ENCODE data around the gene NECAB2. TPM values are rescaled to one million over a fixed set of nuclear protein-coding genes. Genes with fewer than 3 reads are reported as not detected.

The NECAB2 gene
- total and polyA plus RNA-seq, 2 donors (not counting 1 experiment from before 2014, with no cell fraction given), result 0.03 to 0.17 TPM

GRCh38 chr16:83951544-83951943 lies 16.5 kb upstream of the NECAB2 start:
- no peaks in the 10 kb centered on the region for H3K27me3 ChIP-seq (ENCODE audit: control insufficient read depth, insufficient read depth, low read length)
- peaks cover 18% of the 10 kb centered on the region for H3K4me1 ChIP-seq (ENCODE audit: control insufficient read depth, extremely low read depth, insufficient read depth, low read length)
- no peak overlapping the region for H3K4me3 ChIP-seq (replicated peaks in 1 of 4; ENCODE audit: control extremely low read depth in 1 of 4, insufficient read depth in 1 of 4, low read depth in 3 of 4, low read length in 4 of 4)
- no peaks in the 10 kb centered on the region for H3K9me3 ChIP-seq (ENCODE audit: control insufficient read depth, insufficient read depth, low read depth, low read length)
- H3K9ac ChIP-seq (ENCODE audit: insufficient read depth, low read length), result no peak overlapping the region
- H2AFZ ChIP-seq (ENCODE audit: low read length), result no peak overlapping the region
- no peak for DNase-seq (ENCODE audit: low read depth in 2 of 2)
- H3K27ac ChIP-seq (ENCODE audit: insufficient read depth, low read length), result no peak overlapping the region
- no peaks in the 10 kb centered on the region for H3K36me3 ChIP-seq (ENCODE audit: control insufficient read depth, insufficient read depth, low read length)
- TF ChIP-seq CTCF (conservative IDR thresholded peaks at IDR 0.05 in 1 of 2, IDR thresholded peaks at IDR 0.05 in 1 of 2; ENCODE audit: low read depth in 1 of 2, low read length in 2 of 2) (no peak), EZH2 (IDR thresholded peaks at IDR 0.05; ENCODE audit: low read length, missing control alignments) (no peak)
- H4K20me1 ChIP-seq (ENCODE audit: control insufficient read depth, extremely low read depth, insufficient read depth, low read length), result no peaks in the 10 kb centered on the region
- H3K79me2 ChIP-seq (ENCODE audit: control insufficient read depth, insufficient read depth, low read length), result peaks cover 4% of the 10 kb centered on the region
- no peak overlapping the region for H3K4me2 ChIP-seq (ENCODE audit: extremely low read depth, insufficient read depth, low read length)

- no peaks in the 10 kb centered on the region for H3K9me3 ChIP-seq (ENCODE audit: control insufficient read depth, insufficient read depth, low read depth, low read length)
- H3K4me3 ChIP-seq (replicated peaks in 1 of 4; ENCODE audit: control extremely low read depth in 1 of 4, insufficient read depth in 1 of 4, low read depth in 3 of 4, low read length in 4 of 4), result peak overlapping the region in 2 of 4 experiments; percentile 41 to 83
- peak in 1 of 2 donors; percentile 72 for DNase-seq (ENCODE audit: low read depth in 2 of 2)
- TF ChIP-seq CTCF (conservative IDR thresholded peaks at IDR 0.05 in 1 of 2, IDR thresholded peaks at IDR 0.05 in 1 of 2; ENCODE audit: low read depth in 1 of 2, low read length in 2 of 2), result no peak
- TF ChIP-seq EZH2 (IDR thresholded peaks at IDR 0.05; ENCODE audit: low read length, missing control alignments), result no peak
- no peaks in the 10 kb centered on the region for H3K27me3 ChIP-seq (ENCODE audit: control insufficient read depth, insufficient read depth, low read length)
- H2AFZ ChIP-seq (ENCODE audit: low read length), result peak overlapping the region; percentile 39
- H3K9ac ChIP-seq (ENCODE audit: insufficient read depth, low read length), result peak overlapping the region; percentile 29
- peak overlapping the region; percentile 85 for H3K27ac ChIP-seq (ENCODE audit: insufficient read depth, low read length)
- peaks cover 18% of the 10 kb centered on the region for H3K4me1 ChIP-seq (ENCODE audit: control insufficient read depth, extremely low read depth, insufficient read depth, low read length)
- no peaks in the 10 kb centered on the region for H3K36me3 ChIP-seq (ENCODE audit: control insufficient read depth, insufficient read depth, low read length)
- H3K4me2 ChIP-seq (ENCODE audit: extremely low read depth, insufficient read depth, low read length), result peak overlapping the region; percentile 34
- no peaks in the 10 kb centered on the region for H4K20me1 ChIP-seq (ENCODE audit: control insufficient read depth, extremely low read depth, insufficient read depth, low read length)
- peaks cover 4% of the 10 kb centered on the region for H3K79me2 ChIP-seq (ENCODE audit: control insufficient read depth, insufficient read depth, low read length)
Measured at GRCh38 chr16:83952587-83952939, 15.5 kb upstream of the NECAB2 start.

GRCh38 chr16:83952940-83953795 lies 14.9 kb upstream of the NECAB2 start, which contains the start of gene OSGIN1:
Gene OSGIN1, plus strand, starts transcription at chr16:83953240. Its CDS starts 4,432 bp downstream, at chr16:83957672.
- Histone ChIP-seq H3K79me2 (ENCODE audit: control insufficient read depth, insufficient read depth, low read length) (peaks cover 4% of the 10 kb centered on the region), H3K27ac (ENCODE audit: insufficient read depth, low read length) (peak within 1 kb of the TSS; percentile 85), H3K9me3 (ENCODE audit: control insufficient read depth, insufficient read depth, low read depth, low read length) (no peaks in the 10 kb centered on the region), H4K20me1 (ENCODE audit: control insufficient read depth, extremely low read depth, insufficient read depth, low read length) (no peaks in the 10 kb centered on the region), H3K27me3 (ENCODE audit: control insufficient read depth, insufficient read depth, low read length) (no peaks in the 10 kb centered on the region), H3K4me3 (replicated peaks in 1 of 4; ENCODE audit: control extremely low read depth in 1 of 4, insufficient read depth in 1 of 4, low read depth in 3 of 4, low read length in 4 of 4) (peak within 1 kb of the TSS; percentile 67 to 83 (median 76)), H3K9ac (ENCODE audit: insufficient read depth, low read length) (peak within 1 kb of the TSS; percentile 81), H2AFZ (ENCODE audit: low read length) (peak within 1 kb of the TSS; percentile 56), H3K36me3 (ENCODE audit: control insufficient read depth, insufficient read depth, low read length) (no peaks in the 10 kb centered on the region), H3K4me1 (ENCODE audit: control insufficient read depth, extremely low read depth, insufficient read depth, low read length) (peaks cover 18% of the 10 kb centered on the region), H3K4me2 (ENCODE audit: extremely low read depth, insufficient read depth, low read length) (peak within 1 kb of the TSS; percentile 98)
- peak; percentile 92 to 96 for DNase-seq (ENCODE audit: low read depth in 2 of 2)
- TF ChIP-seq CTCF (conservative IDR thresholded peaks at IDR 0.05 in 1 of 2, IDR thresholded peaks at IDR 0.05 in 1 of 2; ENCODE audit: low read depth in 1 of 2, low read length in 2 of 2), result no peak
- no peak for TF ChIP-seq EZH2 (IDR thresholded peaks at IDR 0.05; ENCODE audit: low read length, missing control alignments)

Data from fibroblast of lung (primary cell).